Measurements from ENCODE around the gene DGKD. TPM values are rescaled to one million over a fixed set of nuclear protein-coding genes. Genes with fewer than 3 reads are reported as not detected.

DGKD gene
- total and polyA plus RNA-seq, 2 experiments from 2014 or later, result 3.9 to 4.0 TPM

- TF ChIP-seq EZH2phosphoT487 (IDR thresholded peaks at IDR 0.05; ENCODE audit: insufficient read depth, low read depth), result no peak
- no peak for TF ChIP-seq EZH2 (IDR thresholded peaks at IDR 0.05; ENCODE audit: insufficient read depth, poor library complexity, severe bottlenecking)
- no peaks in the 10 kb centered on the region for H3K9me3 ChIP-seq (ENCODE audit: low read depth)
- no peak overlapping the region for H2AFZ ChIP-seq
- H3K9me2 ChIP-seq (ENCODE audit: insufficient read depth), result no peaks in the 10 kb centered on the region
- no peak overlapping the region for H3K9ac ChIP-seq
- H3K27me3 ChIP-seq (replicated peaks; ENCODE audit: insufficient read depth), result no peaks in the 10 kb centered on the region
- H3K4me3 ChIP-seq, result no peak overlapping the region
- H4K20me1 ChIP-seq (ENCODE audit: insufficient read depth), result no peaks in the 10 kb centered on the region
- H3K4me2 ChIP-seq (ENCODE audit: unreplicated experiment), result no peak overlapping the region
- H3K79me2 ChIP-seq (ENCODE audit: insufficient read depth), result no peaks in the 10 kb centered on the region
- no peaks in the 10 kb centered on the region for H3K4me1 ChIP-seq (ENCODE audit: insufficient read depth)
- no peaks in the 10 kb centered on the region for H3F3A ChIP-seq (ENCODE audit: insufficient read depth)
- WGBS, 2 experiments (ENCODE audit: low coverage in 1 of 2, low lambda C conversion rate in 2 of 2, missing lambda C conversion rate in 2 of 2), result 94 to 95% methylated on average over 22 of the region's 22 CpGs
- DNase-seq, result no peak
- no peaks in the 10 kb centered on the region for H3K36me3 ChIP-seq (ENCODE audit: low read depth)
- no peak overlapping the region for H3K27ac ChIP-seq
- in situ Hi-C loops (cut with MboI), result loop anchor here (10.0 kb wide), 1 partner anchor 264 kb away; the partner anchor contains the start of genes UGT1A4 and UGT1A5
Measured at GRCh38 chr2:233450864-233451575, 96.7 kb downstream of the DGKD start.

- Histone ChIP-seq H3K27me3 (replicated peaks; ENCODE audit: insufficient read depth) (no peaks in the 10 kb centered on the region), H3K27ac (no peak overlapping the region), H3F3A (ENCODE audit: insufficient read depth) (no peaks in the 10 kb centered on the region), H3K79me2 (ENCODE audit: insufficient read depth) (no peaks in the 10 kb centered on the region), H3K36me3 (ENCODE audit: low read depth) (no peaks in the 10 kb centered on the region), H3K9ac (no peak overlapping the region), H3K9me2 (ENCODE audit: insufficient read depth) (no peaks in the 10 kb centered on the region), H4K20me1 (ENCODE audit: insufficient read depth) (no peaks in the 10 kb centered on the region), H3K4me1 (ENCODE audit: insufficient read depth) (no peaks in the 10 kb centered on the region), H3K9me3 (ENCODE audit: low read depth) (no peaks in the 10 kb centered on the region), H3K4me3 (no peak overlapping the region), H2AFZ (no peak overlapping the region), H3K4me2 (ENCODE audit: unreplicated experiment) (no peak overlapping the region)
- WGBS, 2 experiments (ENCODE audit: low coverage in 1 of 2, low lambda C conversion rate in 2 of 2, missing lambda C conversion rate in 2 of 2), result 95 to 96% methylated on average over 9 of the region's 9 CpGs
- TF ChIP-seq EZH2 (IDR thresholded peaks at IDR 0.05; ENCODE audit: insufficient read depth, poor library complexity, severe bottlenecking) (no peak), EZH2phosphoT487 (IDR thresholded peaks at IDR 0.05; ENCODE audit: insufficient read depth, low read depth) (no peak)
- no peak for DNase-seq
- in situ Hi-C loops (cut with MboI), result loop anchor here (10.0 kb wide), 1 partner anchor 263 kb away; the partner anchor contains the start of genes UGT1A4 and UGT1A5
Measured at GRCh38 chr2:233451950-233452349, 97.7 kb downstream of the DGKD start.

DNA sequence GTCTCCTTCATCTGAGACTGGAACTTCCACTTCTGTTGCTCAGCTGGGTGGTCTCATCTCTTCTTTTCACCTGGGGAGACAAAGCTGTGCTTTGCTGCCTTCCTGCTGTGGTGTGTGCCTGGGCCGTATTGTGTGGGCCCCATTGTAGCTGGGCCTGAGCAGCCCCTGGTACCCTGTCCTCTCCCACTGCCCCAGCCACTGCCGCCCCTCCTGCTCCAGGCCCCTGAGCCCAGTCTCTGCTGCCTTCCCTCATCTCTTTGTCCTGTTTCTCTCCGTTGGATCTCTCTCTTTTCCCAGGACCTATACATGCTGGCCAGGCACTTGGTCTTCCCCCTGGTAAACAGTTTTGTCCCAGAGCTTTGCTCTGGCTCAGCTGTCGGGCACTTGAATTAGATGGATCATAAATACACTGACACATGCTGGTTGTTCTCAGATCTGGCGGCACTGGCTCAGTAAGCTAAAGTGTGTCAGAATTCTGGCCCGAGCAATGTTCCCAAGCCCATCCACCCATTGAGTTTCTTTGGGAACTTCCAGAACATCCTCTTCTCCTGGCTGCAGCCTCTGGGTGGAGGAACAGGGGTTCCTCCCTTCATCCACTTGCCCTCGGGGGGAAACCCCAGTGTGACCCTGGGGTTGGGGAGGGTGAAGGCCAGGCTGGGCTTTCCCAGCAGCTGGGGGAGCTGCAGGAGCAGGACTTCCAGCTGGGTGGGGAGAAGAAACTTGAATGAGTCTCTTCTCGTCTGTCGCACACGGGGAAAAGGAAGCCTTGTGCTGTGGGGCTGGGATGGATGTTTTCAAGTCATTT, 99.0 kb downstream of the DGKD start:
- Histone ChIP-seq H3K36me3 (ENCODE audit: low read depth) (no peaks in the 10 kb centered on the region), H3K9me3 (ENCODE audit: low read depth) (no peaks in the 10 kb centered on the region), H3K9ac (no peak overlapping the region), H3K79me2 (ENCODE audit: insufficient read depth) (no peaks in the 10 kb centered on the region), H3K4me2 (ENCODE audit: unreplicated experiment) (no peak overlapping the region), H3K27me3 (replicated peaks; ENCODE audit: insufficient read depth) (no peaks in the 10 kb centered on the region), H3K27ac (no peak overlapping the region), H2AFZ (no peak overlapping the region), H3K9me2 (ENCODE audit: insufficient read depth) (no peaks in the 10 kb centered on the region), H3K4me3 (no peak overlapping the region), H3F3A (ENCODE audit: insufficient read depth) (no peaks in the 10 kb centered on the region), H3K4me1 (ENCODE audit: insufficient read depth) (no peaks in the 10 kb centered on the region), H4K20me1 (ENCODE audit: insufficient read depth) (no peaks in the 10 kb centered on the region)
- WGBS, 2 experiments (ENCODE audit: low coverage in 1 of 2, low lambda C conversion rate in 2 of 2, missing lambda C conversion rate in 2 of 2), result 81 to 82% methylated on average over 10 of the region's 10 CpGs
- DNase-seq, result no peak
- in situ Hi-C loops (cut with MboI), result loop anchor here (10.0 kb wide), 1 partner anchor 261 kb away; the partner anchor contains the start of genes UGT1A4 and UGT1A5
- TF ChIP-seq EZH2 (IDR thresholded peaks at IDR 0.05; ENCODE audit: insufficient read depth, poor library complexity, severe bottlenecking) (no peak), EZH2phosphoT487 (IDR thresholded peaks at IDR 0.05; ENCODE audit: insufficient read depth, low read depth) (no peak)

GRCh38 chr2:233453916-233454315, 99.6 kb downstream of the DGKD start:
- no peak for DNase-seq
- no peaks in the 10 kb centered on the region for H3K36me3 ChIP-seq (ENCODE audit: low read depth)
- H3K4me1 ChIP-seq (ENCODE audit: insufficient read depth), result no peaks in the 10 kb centered on the region
- no peak for TF ChIP-seq EZH2 (IDR thresholded peaks at IDR 0.05; ENCODE audit: insufficient read depth, poor library complexity, severe bottlenecking)
- TF ChIP-seq EZH2phosphoT487 (IDR thresholded peaks at IDR 0.05; ENCODE audit: insufficient read depth, low read depth), result no peak
- H3K27ac ChIP-seq, result no peak overlapping the region
- in situ Hi-C loops (cut with MboI), result loop anchor here (10.0 kb wide), 1 partner anchor 261 kb away; the partner anchor contains the start of genes UGT1A4 and UGT1A5
- WGBS, 2 experiments (ENCODE audit: low coverage in 1 of 2, low lambda C conversion rate in 2 of 2, missing lambda C conversion rate in 2 of 2), result 96 to 97% methylated on average over 8 of the region's 8 CpGs
- no peak overlapping the region for H3K4me2 ChIP-seq (ENCODE audit: unreplicated experiment)
- H3K9me2 ChIP-seq (ENCODE audit: insufficient read depth), result no peaks in the 10 kb centered on the region
- H4K20me1 ChIP-seq (ENCODE audit: insufficient read depth), result no peaks in the 10 kb centered on the region
- no peaks in the 10 kb centered on the region for H3F3A ChIP-seq (ENCODE audit: insufficient read depth)
- no peaks in the 10 kb centered on the region for H3K79me2 ChIP-seq (ENCODE audit: insufficient read depth)
- no peaks in the 10 kb centered on the region for H3K9me3 ChIP-seq (ENCODE audit: low read depth)
- H3K9ac ChIP-seq, result no peak overlapping the region
- H2AFZ ChIP-seq, result no peak overlapping the region
- H3K4me3 ChIP-seq, result no peak overlapping the region
- no peaks in the 10 kb centered on the region for H3K27me3 ChIP-seq (replicated peaks; ENCODE audit: insufficient read depth)

Measured in GM23248 (cell line).